OCI-LY3 (cell line): Measurements from ENCODE around the gene MGMT.

Source experiments
- CTCF ChIP-seq: fragments of 200-600, 300-600 bp; sonication (generic); IDR thresholded peaks from 2 replicates; pipeline ENCODE4 v1.5.1; 2014; ENCODE audit warnings: antibody characterized with exemption, low read length, low read depth
- EZH2phosphoT487 ChIP-seq: fragments of 200-600 bp; shearing (Covaris generic); IDR thresholded peaks from 2 replicates; pipeline ENCODE4 v1.6.1; 2018; ENCODE audit warnings: antibody characterized with exemption, mixed run types, low read depth

GRCh38 chr10:129622291-129622690, 155.2 kb downstream of the MGMT start:
- TF ChIP-seq CTCF (no peak), EZH2phosphoT487 (no peak)
